ENCODE results near the gene CBFA2T3. TPM values are rescaled to one million over a fixed set of nuclear protein-coding genes. Genes with fewer than 3 reads are reported as not detected.

The CBFA2T3 gene
- polyA plus RNA-seq, 1 experiment = not detected

- no peak overlapping the region for H3K27ac ChIP-seq (ENCODE audit: low read depth, low read length)
- TF ChIP-seq CTCF (IDR thresholded peaks at IDR 0.05; ENCODE audit: low read depth, low read length) = no peak
- peaks cover 25% of the 10 kb centered on the region for H3K9me3 ChIP-seq (ENCODE audit: control insufficient read depth, insufficient read depth, low read length)
- no peak overlapping the region for H3K4me3 ChIP-seq (ENCODE audit: low read depth, low read length)
- CTCF ChIA-PET = no interaction called here
- H3K27me3 ChIP-seq (ENCODE audit: control insufficient read depth, insufficient read depth, low read length) = peaks cover 34% of the 10 kb centered on the region
- POLR2A ChIA-PET = no interaction called here
- no peak for DNase-seq (ENCODE audit: low read depth, low spot score)
Observed at GRCh38 chr16:88878967-88879787, 97.8 kb downstream of the CBFA2T3 start.

DNA sequence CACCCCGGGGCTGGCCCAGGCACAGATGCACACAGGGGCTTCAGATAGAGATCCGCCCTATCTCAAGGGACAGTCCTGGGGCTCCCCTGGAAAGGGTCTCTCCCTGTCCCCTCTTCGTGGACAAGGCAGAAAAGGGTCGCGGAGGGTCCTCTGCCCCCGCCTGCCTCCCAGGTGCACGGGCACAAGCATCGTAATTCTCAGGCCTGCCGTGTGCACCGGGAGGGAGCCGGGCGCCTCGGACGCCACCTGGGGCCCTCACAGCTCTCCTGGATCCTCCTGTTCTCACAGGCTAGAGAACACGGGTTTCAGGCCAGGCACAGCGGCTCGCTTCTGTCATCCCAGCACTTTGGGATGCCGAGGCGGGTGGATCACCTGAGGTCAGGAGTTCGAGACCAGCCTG lies 98.7 kb downstream of the CBFA2T3 start:
- DNase-seq (ENCODE audit: low read depth, low spot score) = no peak
- ChIA-PET CTCF (interaction anchor here (0.6 kb wide), 1 partner anchor 289 kb away, joined by 8 read pairs; no protein-coding TSS in a partner anchor), POLR2A (no interaction called here)
- no peak for TF ChIP-seq CTCF (IDR thresholded peaks at IDR 0.05; ENCODE audit: low read depth, low read length)
- Histone ChIP-seq H3K27me3 (ENCODE audit: control insufficient read depth, insufficient read depth, low read length) (peaks cover 34% of the 10 kb centered on the region), H3K4me3 (ENCODE audit: low read depth, low read length) (no peak overlapping the region), H3K27ac (ENCODE audit: low read depth, low read length) (no peak overlapping the region), H3K9me3 (ENCODE audit: control insufficient read depth, insufficient read depth, low read length) (peaks cover 20% of the 10 kb centered on the region)

GRCh38 chr16:88877564-88878289 lies 99.3 kb downstream of the CBFA2T3 start:
- Histone ChIP-seq H3K4me3 (ENCODE audit: low read depth, low read length) (no peak overlapping the region), H3K27ac (ENCODE audit: low read depth, low read length) (no peak overlapping the region), H3K27me3 (ENCODE audit: control insufficient read depth, insufficient read depth, low read length) (peaks cover 38% of the 10 kb centered on the region), H3K9me3 (ENCODE audit: control insufficient read depth, insufficient read depth, low read length) (peaks cover 14% of the 10 kb centered on the region)
- DNase-seq (ENCODE audit: low read depth, low spot score) = no peak
- TF ChIP-seq CTCF (IDR thresholded peaks at IDR 0.05; ENCODE audit: low read depth, low read length) = no peak
- ChIA-PET CTCF (interaction anchor here (0.6 kb wide), 1 partner anchor 290 kb away, joined by 8 read pairs; no protein-coding TSS in a partner anchor), POLR2A (no interaction called here)

GRCh38 chr16:88876942-88877526 lies 100.0 kb downstream of the CBFA2T3 start:
- Histone ChIP-seq H3K9me3 (ENCODE audit: control insufficient read depth, insufficient read depth, low read length) (peaks cover 7% of the 10 kb centered on the region; the same call in 1 of the 2 replicates), H3K27me3 (ENCODE audit: control insufficient read depth, insufficient read depth, low read length) (peaks cover 40% of the 10 kb centered on the region)
- CTCF ChIA-PET = no interaction called here

More at GRCh38 chr16:88876942-88877526, 100.0 kb downstream of the CBFA2T3 start:
- TF ChIP-seq CTCF (IDR thresholded peaks at IDR 0.05; ENCODE audit: low read depth, low read length) = no peak
- no peak for DNase-seq (ENCODE audit: low read depth, low spot score)
- POLR2A ChIA-PET = interaction anchor here (0.7 kb wide), 1 partner anchor 263 kb away, joined by 3 read pairs; no protein-coding TSS in a partner anchor
- Histone ChIP-seq H3K27ac (ENCODE audit: low read depth, low read length) (no peak overlapping the region), H3K4me3 (ENCODE audit: low read depth, low read length) (no peak overlapping the region)

Data from AG04450 (cell line).